Neural cell (in vitro differentiated cells): ENCODE data around the gene LARGE1. TPM values are rescaled to one million over a fixed set of nuclear protein-coding genes. Genes with fewer than 3 reads are reported as not detected.

Experiments
- H2AFZ ChIP-seq: fragments of 200-600, 300-800 bp; sonication (generic), shearing (Covaris generic); 2 replicates; pipeline ENCODE4 v1.6.0; 2014; ENCODE audit warnings: low read depth, mild to moderate bottlenecking, antibody characterized with exemption, low read length, moderate library complexity
- H3F3A ChIP-seq: fragments of 200-600 bp; shearing (Covaris generic); 2 replicates; pipeline ENCODE4 v1.6.1; 2016; ENCODE audit warnings: mild to moderate bottlenecking, moderate library complexity, mixed read lengths, antibody characterized with exemption, low read length; ENCODE audit not compliant: insufficient read depth, poor library complexity, severe bottlenecking
- H3K27ac ChIP-seq: fragments of 200-600, 300-800 bp; sonication (generic), shearing (Covaris generic); 2 replicates; pipeline ENCODE4 v1.5.1; 2014; ENCODE audit warnings: mild to moderate bottlenecking, low read length, moderate library complexity
- H3K27me3 ChIP-seq: fragments of 300-800, 200-600 bp; sonication (generic), shearing (Covaris generic); 2 replicates; pipeline ENCODE4 v1.6.0; 2014; ENCODE audit warnings: mild to moderate bottlenecking, low read depth, low read length, moderate library complexity; ENCODE audit not compliant: insufficient read depth
- H3K36me3 ChIP-seq: fragments of 300-800, 200-600 bp; sonication (generic), shearing (Covaris generic); 2 replicates; pipeline ENCODE4 v1.5.1; 2014; ENCODE audit warnings: mild to moderate bottlenecking, antibody characterized with exemption, low read length, moderate library complexity; ENCODE audit not compliant: insufficient read depth
- H3K4me2 ChIP-seq: fragments of 300-800, 200-600 bp; sonication (generic), shearing (Covaris generic); 2 replicates; pipeline ENCODE4 v1.6.0; 2014; ENCODE audit warnings: mild to moderate bottlenecking, low read length
- H3K4me3 ChIP-seq: fragments of 300-800, 200-600 bp; sonication (generic), shearing (Covaris generic); 2 replicates; pipeline ENCODE4 v1.5.1; 2014; ENCODE audit warnings: mild to moderate bottlenecking, low read length, moderate library complexity
- H3K79me2 ChIP-seq: fragments of 200-600 bp; shearing (Covaris generic); replicated peaks from 2 replicates; pipeline ENCODE4 v1.6.0; 2014; ENCODE audit warnings: mild to moderate bottlenecking, low read length, moderate library complexity; ENCODE audit not compliant: insufficient read depth
- H3K9ac ChIP-seq: fragments of 300-800, 200-600 bp; sonication (generic), shearing (Covaris generic); 2 replicates; pipeline ENCODE4 v1.6.1; 2016; ENCODE audit warnings: mild to moderate bottlenecking, low read length, mixed read lengths
- H3K9me2 ChIP-seq: fragments of 200-600 bp; shearing (Covaris generic); 2 replicates; pipeline ENCODE4 v1.6.1; 2016; ENCODE audit warnings: mild to moderate bottlenecking, low read length, mixed read lengths; ENCODE audit not compliant: insufficient read depth
- H3K9me3 ChIP-seq: fragments of 200-600, 300-800 bp; sonication (generic), shearing (Covaris generic); 2 replicates; pipeline ENCODE4 v1.6.1; 2016; ENCODE audit warnings: mild to moderate bottlenecking, mixed run types, low read length, moderate library complexity, mixed read lengths
- H4K20me1 ChIP-seq: fragments of 200-600 bp; shearing (Covaris generic); 2 replicates; pipeline ENCODE4 v1.6.1; 2016; ENCODE audit warnings: mild to moderate bottlenecking, mixed run types; ENCODE audit not compliant: insufficient read depth
- EP300 ChIP-seq: fragments of 450-650 bp; conservative IDR thresholded peaks from 2 replicates; pipeline ENCODE4 v1.6.1; 2014; ENCODE audit warnings: antibody characterized with exemption, mild to moderate bottlenecking, moderate library complexity; ENCODE audit not compliant: poor library complexity, severe bottlenecking
- EZH2 ChIP-seq: fragments of 200-600, 300-800 bp; shearing (Covaris generic), sonication (generic); IDR thresholded peaks from 2 replicates; pipeline ENCODE4 v1.6.1; 2014; ENCODE audit warnings: antibody characterized with exemption, low read length, borderline replicate concordance, mild to moderate bottlenecking; ENCODE audit not compliant: insufficient read depth, poor library complexity, severe bottlenecking
- MXI1 ChIP-seq: fragments of 450-650 bp; conservative IDR thresholded peaks from 2 replicates; pipeline ENCODE4 v1.6.1; 2014; ENCODE audit warnings: antibody characterized with exemption, mild to moderate bottlenecking; ENCODE audit not compliant: poor library complexity, severe bottlenecking
- POLR2AphosphoS5 ChIP-seq: IDR thresholded peaks from 2 replicates; pipeline ENCODE4 v1.6.1; 2012
- RAD21 ChIP-seq: fragments of 450-650 bp; conservative IDR thresholded peaks from 2 replicates; pipeline ENCODE4 v1.6.1; 2014; ENCODE audit warnings: antibody characterized with exemption, mild to moderate bottlenecking, moderate library complexity
- SMC3 ChIP-seq: fragments of 450-650 bp; conservative IDR thresholded peaks from 2 replicates; pipeline ENCODE4 v1.6.1; 2014; ENCODE audit warnings: antibody characterized with exemption, mild to moderate bottlenecking, moderate library complexity; ENCODE audit not compliant: poor library complexity
- TAF1 ChIP-seq: IDR thresholded peaks from 2 replicates; pipeline ENCODE4 v1.6.1; 2012; ENCODE audit warnings: low read depth
- polyA plus RNA-seq: library from polyadenylated mRNA; depleted of rRNA; stranded (reverse); fragments of >200 nt; gene quantifications from 2 replicates; pipeline ENCODE4 v1.2.3, GENCODE V29; 2014
- TF ChIP-seq, protein P1 (sequence below): fragments of 450-650 bp; IDR thresholded peaks from 2 replicates; pipeline ENCODE4 v1.5.1; 2014; ENCODE audit warnings: antibody characterized with exemption, mild to moderate bottlenecking, moderate library complexity; ENCODE audit not compliant: poor library complexity, severe bottlenecking
- TF ChIP-seq, protein P2 (sequence below): IDR thresholded peaks from 2 replicates; pipeline ENCODE4 v1.6.1; 2012; ENCODE audit warnings: borderline replicate concordance

LARGE1 gene
- polyA plus RNA-seq, 1 donor from 2014 or later = 27.5 TPM

DNA sequence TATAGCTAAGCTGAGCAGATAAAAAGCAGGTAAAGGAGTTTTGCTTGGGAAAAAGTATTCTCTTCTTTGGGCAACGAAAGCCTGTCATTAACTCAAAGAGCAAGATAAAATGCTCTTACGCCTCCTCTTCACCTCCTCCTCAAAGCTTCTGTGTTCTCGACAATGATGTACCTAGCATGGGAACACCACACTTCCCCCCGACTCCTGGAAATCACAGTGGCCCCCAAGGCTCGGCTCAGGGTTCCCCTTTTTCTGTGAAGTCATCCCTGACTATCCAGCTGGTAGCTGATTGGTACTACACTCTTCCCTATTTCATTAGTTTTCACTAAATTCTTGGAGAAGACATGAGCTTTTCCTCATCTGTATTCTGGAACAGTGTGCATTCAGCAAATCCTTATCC is 336.1 kb downstream of the LARGE1 start:
- no peak overlapping the region for H3K4me3 ChIP-seq
- H3K27ac ChIP-seq = no peak overlapping the region
- no peak overlapping the region for H3K4me2 ChIP-seq
- H3K79me2 ChIP-seq = no peaks in the 10 kb centered on the region
- H3F3A ChIP-seq = no peaks in the 10 kb centered on the region
- no peaks in the 10 kb centered on the region for H3K36me3 ChIP-seq
- no peaks in the 10 kb centered on the region for H3K9me2 ChIP-seq
- no peaks in the 10 kb centered on the region for H3K9me3 ChIP-seq
- H4K20me1 ChIP-seq = no peaks in the 10 kb centered on the region
- H3K27me3 ChIP-seq = no peaks in the 10 kb centered on the region
- no peak overlapping the region for H2AFZ ChIP-seq
- no peak overlapping the region for H3K9ac ChIP-seq
- TF ChIP-seq POLR2AphosphoS5 = no peak
- TF ChIP-seq, protein P1, sequence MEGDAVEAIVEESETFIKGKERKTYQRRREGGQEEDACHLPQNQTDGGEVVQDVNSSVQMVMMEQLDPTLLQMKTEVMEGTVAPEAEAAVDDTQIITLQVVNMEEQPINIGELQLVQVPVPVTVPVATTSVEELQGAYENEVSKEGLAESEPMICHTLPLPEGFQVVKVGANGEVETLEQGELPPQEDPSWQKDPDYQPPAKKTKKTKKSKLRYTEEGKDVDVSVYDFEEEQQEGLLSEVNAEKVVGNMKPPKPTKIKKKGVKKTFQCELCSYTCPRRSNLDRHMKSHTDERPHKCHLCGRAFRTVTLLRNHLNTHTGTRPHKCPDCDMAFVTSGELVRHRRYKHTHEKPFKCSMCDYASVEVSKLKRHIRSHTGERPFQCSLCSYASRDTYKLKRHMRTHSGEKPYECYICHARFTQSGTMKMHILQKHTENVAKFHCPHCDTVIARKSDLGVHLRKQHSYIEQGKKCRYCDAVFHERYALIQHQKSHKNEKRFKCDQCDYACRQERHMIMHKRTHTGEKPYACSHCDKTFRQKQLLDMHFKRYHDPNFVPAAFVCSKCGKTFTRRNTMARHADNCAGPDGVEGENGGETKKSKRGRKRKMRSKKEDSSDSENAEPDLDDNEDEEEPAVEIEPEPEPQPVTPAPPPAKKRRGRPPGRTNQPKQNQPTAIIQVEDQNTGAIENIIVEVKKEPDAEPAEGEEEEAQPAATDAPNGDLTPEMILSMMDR = no peak
- no peak for TF ChIP-seq SMC3
- no peak for TF ChIP-seq RAD21
- no peak for TF ChIP-seq MXI1
- TF ChIP-seq, protein P2, sequence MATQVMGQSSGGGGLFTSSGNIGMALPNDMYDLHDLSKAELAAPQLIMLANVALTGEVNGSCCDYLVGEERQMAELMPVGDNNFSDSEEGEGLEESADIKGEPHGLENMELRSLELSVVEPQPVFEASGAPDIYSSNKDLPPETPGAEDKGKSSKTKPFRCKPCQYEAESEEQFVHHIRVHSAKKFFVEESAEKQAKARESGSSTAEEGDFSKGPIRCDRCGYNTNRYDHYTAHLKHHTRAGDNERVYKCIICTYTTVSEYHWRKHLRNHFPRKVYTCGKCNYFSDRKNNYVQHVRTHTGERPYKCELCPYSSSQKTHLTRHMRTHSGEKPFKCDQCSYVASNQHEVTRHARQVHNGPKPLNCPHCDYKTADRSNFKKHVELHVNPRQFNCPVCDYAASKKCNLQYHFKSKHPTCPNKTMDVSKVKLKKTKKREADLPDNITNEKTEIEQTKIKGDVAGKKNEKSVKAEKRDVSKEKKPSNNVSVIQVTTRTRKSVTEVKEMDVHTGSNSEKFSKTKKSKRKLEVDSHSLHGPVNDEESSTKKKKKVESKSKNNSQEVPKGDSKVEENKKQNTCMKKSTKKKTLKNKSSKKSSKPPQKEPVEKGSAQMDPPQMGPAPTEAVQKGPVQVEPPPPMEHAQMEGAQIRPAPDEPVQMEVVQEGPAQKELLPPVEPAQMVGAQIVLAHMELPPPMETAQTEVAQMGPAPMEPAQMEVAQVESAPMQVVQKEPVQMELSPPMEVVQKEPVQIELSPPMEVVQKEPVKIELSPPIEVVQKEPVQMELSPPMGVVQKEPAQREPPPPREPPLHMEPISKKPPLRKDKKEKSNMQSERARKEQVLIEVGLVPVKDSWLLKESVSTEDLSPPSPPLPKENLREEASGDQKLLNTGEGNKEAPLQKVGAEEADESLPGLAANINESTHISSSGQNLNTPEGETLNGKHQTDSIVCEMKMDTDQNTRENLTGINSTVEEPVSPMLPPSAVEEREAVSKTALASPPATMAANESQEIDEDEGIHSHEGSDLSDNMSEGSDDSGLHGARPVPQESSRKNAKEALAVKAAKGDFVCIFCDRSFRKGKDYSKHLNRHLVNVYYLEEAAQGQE = no peak
- no peak for TF ChIP-seq EZH2
- TF ChIP-seq TAF1 = no peak
- no peak for TF ChIP-seq EP300

DNA sequence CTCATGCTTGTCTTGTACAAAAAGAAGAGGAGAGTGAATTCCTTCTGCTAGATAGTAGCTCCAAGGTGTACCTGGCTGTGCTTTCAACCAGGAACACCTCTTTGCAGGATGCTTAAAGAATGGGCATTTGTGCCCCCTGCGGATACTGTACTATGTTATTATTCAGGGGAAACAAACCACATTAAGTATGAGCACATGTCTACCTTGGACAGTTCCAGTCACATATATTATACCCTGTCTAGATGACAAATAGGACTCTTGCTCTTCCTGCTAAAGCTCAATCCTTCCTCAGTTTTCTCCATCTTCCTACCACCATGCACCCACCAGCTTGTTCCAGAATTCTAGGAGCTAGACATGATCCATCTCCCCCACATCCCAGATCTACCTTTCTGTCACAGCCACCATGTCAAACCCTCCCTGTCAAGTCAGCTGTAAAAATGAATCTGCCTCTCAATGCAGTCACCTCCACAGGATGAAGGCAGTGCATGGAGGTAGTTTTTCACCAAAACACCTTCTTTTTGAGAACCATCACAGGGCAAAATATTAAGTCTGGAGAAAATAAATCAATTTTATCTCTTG is 337.4 kb downstream of the LARGE1 start:
- Histone ChIP-seq H3K4me2 (no peak overlapping the region), H3K27ac (no peak overlapping the region), H4K20me1 (no peaks in the 10 kb centered on the region), H2AFZ (no peak overlapping the region), H3K9me2 (no peaks in the 10 kb centered on the region), H3K9me3 (no peaks in the 10 kb centered on the region), H3K27me3 (no peaks in the 10 kb centered on the region), H3K79me2 (no peaks in the 10 kb centered on the region), H3K9ac (no peak overlapping the region), H3K36me3 (no peaks in the 10 kb centered on the region), H3K4me3 (no peak overlapping the region), H3F3A (no peaks in the 10 kb centered on the region)
- TF ChIP-seq TAF1 = no peak
- TF ChIP-seq POLR2AphosphoS5 = no peak
- TF ChIP-seq SMC3 = no peak
- TF ChIP-seq, protein P1 = no peak
- no peak for TF ChIP-seq EP300
- TF ChIP-seq EZH2 = no peak
- TF ChIP-seq RAD21 = no peak
- TF ChIP-seq, protein P2 = no peak
- no peak for TF ChIP-seq MXI1
